Adrenal gland (tissue), 5 donors: ENCODE results near the gene PTPRD.

Source experiments
- POLR2A ChIP-seq, 2 donors: fragments of 450-650 bp; IDR thresholded peaks; one replicate each; pipeline ENCODE4 v1.6.1; 2017; ENCODE audit warnings: antibody characterized with exemption in 2 of 2, mild to moderate bottlenecking in 2 of 2, moderate library complexity in 1 of 2
- TF ChIP-seq, protein P1 (sequence below), 6 experiments: fragments of 450-650 bp in 4 of 6; fragments of 200-600 bp in 2 of 6; sonication (generic) in 1 of 6; IDR thresholded peaks; 1 replicate in 5 of 6; 2 replicates in 1 of 6; pipeline versions ENCODE4 v1.5.1 to v1.8.0; 2016 to 2021; ENCODE audit warnings: antibody characterized with exemption in 6 of 6, mild to moderate bottlenecking in 2 of 6, moderate library complexity in 1 of 6
- donor health status: DM: no; HTN: no; CAD: no.

DNA sequence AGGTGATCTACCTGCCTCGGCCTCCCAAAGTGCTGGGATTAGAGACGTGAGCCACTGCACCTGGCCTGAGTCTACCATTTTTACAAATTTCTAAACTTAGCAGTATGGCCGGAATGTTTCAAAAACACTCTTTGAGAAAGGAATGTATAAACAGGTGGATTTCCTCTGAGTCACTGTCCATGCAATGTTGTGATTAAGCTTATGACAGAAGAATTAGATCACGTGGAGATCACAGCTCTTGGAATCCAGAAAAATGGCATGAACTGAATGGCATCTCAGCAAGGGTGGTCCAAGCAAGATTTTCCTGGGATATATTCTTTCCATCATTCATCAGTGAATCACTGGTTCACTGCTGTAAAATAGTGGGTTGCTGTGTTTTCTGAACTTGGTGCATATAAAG lies 865.0 kb downstream of the PTPRD start:
- TF ChIP-seq, protein P1, sequence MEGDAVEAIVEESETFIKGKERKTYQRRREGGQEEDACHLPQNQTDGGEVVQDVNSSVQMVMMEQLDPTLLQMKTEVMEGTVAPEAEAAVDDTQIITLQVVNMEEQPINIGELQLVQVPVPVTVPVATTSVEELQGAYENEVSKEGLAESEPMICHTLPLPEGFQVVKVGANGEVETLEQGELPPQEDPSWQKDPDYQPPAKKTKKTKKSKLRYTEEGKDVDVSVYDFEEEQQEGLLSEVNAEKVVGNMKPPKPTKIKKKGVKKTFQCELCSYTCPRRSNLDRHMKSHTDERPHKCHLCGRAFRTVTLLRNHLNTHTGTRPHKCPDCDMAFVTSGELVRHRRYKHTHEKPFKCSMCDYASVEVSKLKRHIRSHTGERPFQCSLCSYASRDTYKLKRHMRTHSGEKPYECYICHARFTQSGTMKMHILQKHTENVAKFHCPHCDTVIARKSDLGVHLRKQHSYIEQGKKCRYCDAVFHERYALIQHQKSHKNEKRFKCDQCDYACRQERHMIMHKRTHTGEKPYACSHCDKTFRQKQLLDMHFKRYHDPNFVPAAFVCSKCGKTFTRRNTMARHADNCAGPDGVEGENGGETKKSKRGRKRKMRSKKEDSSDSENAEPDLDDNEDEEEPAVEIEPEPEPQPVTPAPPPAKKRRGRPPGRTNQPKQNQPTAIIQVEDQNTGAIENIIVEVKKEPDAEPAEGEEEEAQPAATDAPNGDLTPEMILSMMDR (IDR thresholded peaks at IDR 0.05) = no peak
- TF ChIP-seq POLR2A (IDR thresholded peaks at IDR 0.05) = no peak
